H1 (cell line): ENCODE data around the gene IL3. TPM values are rescaled to one million over a fixed set of nuclear protein-coding genes. Genes with fewer than 3 reads are reported as not detected.

ENCODE experiments used
- CTCF ChIA-PET: fragments of 300-600 bp; sonication (Branson Sonifier 250); formaldehyde crosslinking; loops from one replicate; lab custom pipeline; 2021; ENCODE audit not compliant: partially characterized antibody; lab: Charles Lee
- POLR2A ChIA-PET: fragments of 300-600 bp; sonication (Branson Sonifier 250); formaldehyde crosslinking; loops from one replicate; lab custom pipeline; 2021; ENCODE audit warnings: inconsistent platforms; ENCODE audit not compliant: partially characterized antibody; lab: Charles Lee
- DNase-seq, 2 experiments: peaks; one replicate each; pipeline versions ENCODE4 v3.0.0 to v3.0.0-alpha.2; 2010 to 2022; ENCODE audit warnings: low spot score in 2 of 2, low read depth in 1 of 2, mixed read lengths in 1 of 2
- FAIRE-seq: peaks from 2 replicates; lab custom pipeline; 2011; peaks lifted over from hg19 to GRCh38; lab: Jason Lieb, UNC
- H2AFZ ChIP-seq: 2 replicates; pipeline ENCODE4 v1.8.1; 2012; ENCODE audit warnings: low read length, inconsistent platforms
- H2AK5ac ChIP-seq: 2 replicates; pipeline ENCODE4 v1.6.1; 2013; ENCODE audit warnings: low read depth, low read length
- H2BK120ac ChIP-seq: replicated peaks from 2 replicates; pipeline ENCODE3; 2013; ENCODE audit warnings: low read depth, low read length, inconsistent platforms
- H2BK12ac ChIP-seq: 2 replicates; pipeline ENCODE4 v1.6.1; 2013; ENCODE audit warnings: low read depth, low read length
- H2BK15ac ChIP-seq: 2 replicates; pipeline ENCODE4 v1.6.1; 2013; ENCODE audit warnings: low read length
- H2BK20ac ChIP-seq: 2 replicates; pipeline ENCODE4 v1.6.1; 2013; ENCODE audit warnings: low read length
- H2BK5ac ChIP-seq: 2 replicates; pipeline ENCODE4 v1.6.1; 2013; ENCODE audit warnings: low read depth, low read length
- H3K14ac ChIP-seq: 2 replicates; pipeline ENCODE4 v1.6.1; 2013; ENCODE audit warnings: inconsistent platforms; ENCODE audit not compliant: insufficient read length
- H3K18ac ChIP-seq: 2 replicates; pipeline ENCODE4 v1.6.1; 2013; ENCODE audit warnings: low read length; ENCODE audit errors: extremely low read depth
- H3K23ac ChIP-seq: 2 replicates; pipeline ENCODE4 v1.6.1; 2013; ENCODE audit warnings: inconsistent platforms; ENCODE audit not compliant: insufficient read length
- H3K23me2 ChIP-seq: 2 replicates; pipeline ENCODE4 v1.6.1; 2013; ENCODE audit warnings: low read depth, low read length
- H3K27ac ChIP-seq: 2 replicates; pipeline ENCODE4 v1.6.1; 2011; ENCODE audit warnings: low read depth, low read length, inconsistent platforms
- H3K27me3 ChIP-seq, 4 experiments: replicated peaks in 1 of 4; 1 replicate in 1 of 4; 2 replicates in 3 of 4; pipeline versions ENCODE4 v1.6.1 to v1.8.1; 2011 to 2013; ENCODE audit warnings: low read length in 3 of 4, mild to moderate bottlenecking in 3 of 4, inconsistent platforms in 2 of 4, mixed read lengths in 2 of 4, moderate library complexity in 1 of 4; ENCODE audit not compliant: control insufficient read depth in 3 of 4, insufficient read depth in 3 of 4; ENCODE audit errors: extremely low read depth in 1 of 4
- H3K36me3 ChIP-seq, 4 experiments: 2 replicates each; pipeline versions ENCODE4 v1.6.1 to v1.8.1; 2011 to 2013; ENCODE audit warnings: mild to moderate bottlenecking in 4 of 4, low read length in 3 of 4, moderate library complexity in 2 of 4, control low read depth in 1 of 4, inconsistent platforms in 1 of 4; ENCODE audit not compliant: insufficient read depth in 4 of 4, control insufficient read depth in 2 of 4
- H3K4ac ChIP-seq: replicated peaks from 2 replicates; pipeline ENCODE3; 2013; ENCODE audit warnings: low read length, low read depth, mixed read lengths, inconsistent platforms; ENCODE audit not compliant: insufficient read length
- H3K4me1 ChIP-seq, 4 experiments: replicated peaks in 1 of 4; 1 replicate in 1 of 4; 2 replicates in 3 of 4; pipeline versions ENCODE4 v1.6.1 to v1.8.1; 2011 to 2013; ENCODE audit warnings: low read length in 3 of 4, inconsistent platforms in 2 of 4, mixed read lengths in 1 of 4; ENCODE audit not compliant: insufficient read depth in 4 of 4, control insufficient read depth in 3 of 4
- H3K4me2 ChIP-seq, 2 experiments: 2 replicates each; pipeline versions ENCODE4 v1.6.1 to v1.8.1; 2011 to 2013; ENCODE audit warnings: low read depth in 2 of 2, low read length in 2 of 2, control low read depth in 1 of 2, inconsistent platforms in 1 of 2, mild to moderate bottlenecking in 1 of 2; ENCODE audit not compliant: insufficient read depth in 1 of 2
- H3K4me3 ChIP-seq, 4 experiments: fragments of 200-600, 300-600 bp in 1 of 4; sonication (generic), shearing (Covaris generic), sonication (Bioruptor Twin) in 1 of 4; 2 replicates each; pipeline versions ENCODE4 v1.5.1 to v1.8.1; 2011 to 2016; ENCODE audit warnings: low read length in 4 of 4, low read depth in 3 of 4, control low read depth in 2 of 4, inconsistent platforms in 2 of 4, mild to moderate bottlenecking in 2 of 4, mixed read lengths in 1 of 4, moderate library complexity in 1 of 4; ENCODE audit not compliant: insufficient read depth in 2 of 4; ENCODE audit errors: extremely low read depth in 1 of 4
- H3K56ac ChIP-seq: replicated peaks from 2 replicates; pipeline ENCODE3; 2013; ENCODE audit warnings: low read depth, mild to moderate bottlenecking, mixed read lengths, low read length, inconsistent platforms; ENCODE audit not compliant: insufficient read length
- H3K79me1 ChIP-seq: 2 replicates; pipeline ENCODE4 v1.6.1; 2013; ENCODE audit warnings: low read depth, low read length, control low read depth
- H3K79me2 ChIP-seq, 2 experiments: 2 replicates each; pipeline versions ENCODE4 v1.6.1 to v1.8.1; 2012 to 2013; ENCODE audit warnings: low read length in 2 of 2, mild to moderate bottlenecking in 2 of 2, inconsistent platforms in 1 of 2; ENCODE audit not compliant: insufficient read depth in 2 of 2, control insufficient read depth in 1 of 2
- H3K9ac ChIP-seq, 4 experiments: replicated peaks in 1 of 4; 1 replicate in 1 of 4; 2 replicates in 3 of 4; pipeline versions ENCODE4 v1.6.1 to v1.8.1; 2011 to 2013; ENCODE audit warnings: low read depth in 3 of 4, low read length in 3 of 4, control low read depth in 2 of 4, mild to moderate bottlenecking in 2 of 4, moderate library complexity in 2 of 4, inconsistent platforms in 1 of 4; ENCODE audit errors: extremely low read depth in 1 of 4
- H3K9me3 ChIP-seq, 2 experiments: 2 replicates each; pipeline versions ENCODE4 v1.6.1 to v1.8.1; 2012 to 2013; ENCODE audit warnings: mild to moderate bottlenecking in 2 of 2, moderate library complexity in 2 of 2, control low read depth in 1 of 2, inconsistent platforms in 1 of 2, low read depth in 1 of 2, low read length in 1 of 2, mixed read lengths in 1 of 2; ENCODE audit not compliant: insufficient read depth in 2 of 2
- H4K20me1 ChIP-seq, 2 experiments: replicated peaks in 1 of 2; 2 replicates each; pipeline versions ENCODE3 to v1.8.1; 2011 to 2013; ENCODE audit warnings: inconsistent platforms in 2 of 2, low read length in 2 of 2, mild to moderate bottlenecking in 1 of 2; ENCODE audit not compliant: insufficient read depth in 2 of 2, control insufficient read depth in 1 of 2
- H4K5ac ChIP-seq: 2 replicates; pipeline ENCODE4 v1.6.1; 2013; ENCODE audit warnings: low read length, low read depth, mixed read lengths, inconsistent platforms; ENCODE audit not compliant: insufficient read length
- H4K8ac ChIP-seq: 2 replicates; pipeline ENCODE4 v1.8.0; 2013; ENCODE audit warnings: mild to moderate bottlenecking, moderate library complexity, low read length, inconsistent platforms; ENCODE audit not compliant: insufficient read depth; ENCODE audit errors: extremely low read depth
- H4K91ac ChIP-seq: replicated peaks from 2 replicates; pipeline ENCODE3; 2013; ENCODE audit warnings: low read length, mixed read lengths, inconsistent platforms; ENCODE audit not compliant: insufficient read length
- BRCA1 ChIP-seq: IDR thresholded peaks from 2 replicates; pipeline ENCODE4 v1.6.1; 2012; ENCODE audit warnings: low read depth, low read length, improper control_type of control experiment
- CTBP2 ChIP-seq: IDR thresholded peaks from 2 replicates; pipeline ENCODE4 v1.7.0; 2011; ENCODE audit warnings: borderline replicate concordance, mild to moderate bottlenecking, moderate library complexity, mixed read lengths, low read length; ENCODE audit not compliant: insufficient read depth, insufficient read length
- EGR1 ChIP-seq: IDR thresholded peaks from 2 replicates; pipeline ENCODE4 v1.6.1; 2011; ENCODE audit warnings: low read depth, low read length, borderline replicate concordance
- HDAC6 ChIP-seq: IDR thresholded peaks from one replicate; pipeline ENCODE4 v1.7.1; 2012; ENCODE audit warnings: low read depth, mild to moderate bottlenecking, inconsistent platforms, low read length, moderate library complexity
- JUND ChIP-seq: IDR thresholded peaks from 2 replicates; pipeline ENCODE4 v1.6.1; 2011; ENCODE audit warnings: mild to moderate bottlenecking, improper control_type of control experiment, low read length
- SP1 ChIP-seq: IDR thresholded peaks from 2 replicates; pipeline ENCODE4 v1.6.1; 2011; ENCODE audit warnings: low read depth, low read length
- YY1 ChIP-seq: IDR thresholded peaks from 2 replicates; pipeline ENCODE4 v1.6.1; 2011; ENCODE audit warnings: low read depth, mild to moderate bottlenecking, low read length
- WGBS, 2 experiments: shearing (Covaris generic) in 1 of 2; methylation state at CpG; one replicate each; pipeline versions ENCODE4 v1.1.6 to v1.1.7; 2013 to 2015; ENCODE audit warnings: low lambda C conversion rate in 2 of 2, mixed read lengths in 2 of 2, inconsistent platforms in 1 of 2, low coverage in 1 of 2, missing lambda C conversion rate in 1 of 2; ENCODE audit not compliant: insufficient replicate concordance in 2 of 2, insufficient coverage in 1 of 2, insufficient read length in 1 of 2; ENCODE audit errors: extremely low coverage in 1 of 2, missing lambda C conversion rate in 1 of 2; 5-methylcytosine and 5-hydroxymethylcytosine counted together
- polyA plus RNA-seq, 7 experiments: library from polyadenylated mRNA; depleted of rRNA in 3 of 7; stranded (reverse) in 5 of 7; unstranded in 2 of 7; fragments of >200 nt in 5 of 7; fragments of 200-250 nt in 2 of 7; gene quantifications; 1 replicate in 5 of 7; 2 replicates in 1 of 7; 4 replicates in 1 of 7; pipeline versions ENCODE4 v1.2.1 to v1.2.3, GENCODE V29; 2011 to 2013; ENCODE audit warnings: missing spikeins in 2 of 7, mixed read lengths in 2 of 7
- total RNA-seq: library from RNA; stranded (reverse); fragmentation: NEBNext Ultra II Directional; extraction: Animal tissue kit (Norgen Biotek cat#: 25700); gene quantifications from 2 replicates; pipeline ENCODE4 v1.2.1, GENCODE V29; 2021

Gene IL3
- total and polyA plus RNA-seq, 2 of the 8 experiments (the other 6 are each of a cell fraction or from before 2014, with no cell fraction given): not detected

GRCh38 chr5:132033122-132033521 lies 27.3 kb upstream of the IL3 start:
- H3K23ac ChIP-seq: no peak overlapping the region
- TF ChIP-seq EGR1 (no peak), SP1 (no peak), YY1 (no peak), HDAC6 (no peak), CTBP2 (no peak), BRCA1 (no peak), JUND (no peak)
- TF ChIP-seq, all 59 proteins: peak for 0
- Histone ChIP-seq H3K4ac (no peak overlapping the region), H4K20me1 (no peaks in the 10 kb centered on the region), H2BK120ac (no peak overlapping the region), H4K5ac (no peak overlapping the region), H2BK15ac (no peak overlapping the region), H2BK5ac (no peak overlapping the region), H3K79me1 (no peaks in the 10 kb centered on the region), H3K27ac (no peak overlapping the region), H2AK5ac (no peak overlapping the region), H3K36me3 (no peaks in the 10 kb centered on the region), H2BK20ac (no peak overlapping the region), H3K9me3 (no peaks in the 10 kb centered on the region), H3K4me1 (no peaks in the 10 kb centered on the region), H3K56ac (no peak overlapping the region), H3K4me3 (no peak overlapping the region), H4K91ac (no peak overlapping the region), H3K18ac (no peak overlapping the region), H3K23me2 (no peaks in the 10 kb centered on the region), H4K8ac (no peak overlapping the region), H3K4me2 (no peak overlapping the region), H2AFZ (no peak overlapping the region), H3K14ac (no peak overlapping the region), H2BK12ac (no peak overlapping the region), H3K27me3 (no peaks in the 10 kb centered on the region), H3K9ac (no peak overlapping the region), H3K79me2 (no peaks in the 10 kb centered on the region)
- FAIRE-seq: no peak
- no peak for DNase-seq
- CTCF ChIA-PET: no interaction called here
- 79% methylated on average over 4 of the region's 4 CpGs; no CpG with 5 or more reads in 1 of the 2 experiments for WGBS, 2 experiments
- POLR2A ChIA-PET: no interaction called here
